WERI-Rb-1 (cell line): Measurements from ENCODE around the gene VN1R5.

Experiments used
- DNase-seq: peaks from one replicate; pipeline ENCODE4 v3.0.0-alpha.2; 2020
- H3K27ac ChIP-seq: fragments of 250-450 bp; sonication (Bioruptor Pico); 2 replicates; pipeline ENCODE4 v1.5.1; 2020; ENCODE audit warnings: mild to moderate bottlenecking, moderate library complexity
- H3K27me3 ChIP-seq: fragments of 250-450 bp; sonication (Bioruptor Pico); 2 replicates; pipeline ENCODE4 v1.5.1; 2021; ENCODE audit warnings: mild to moderate bottlenecking, low read depth, moderate library complexity; ENCODE audit not compliant: insufficient read depth, severe bottlenecking
- H3K36me3 ChIP-seq: fragments of 250-450 bp; sonication (Bioruptor Pico); 2 replicates; pipeline ENCODE4 v1.5.1; 2020; ENCODE audit warnings: mild to moderate bottlenecking, moderate library complexity
- H3K4me3 ChIP-seq: 2 replicates; pipeline ENCODE4 v1.5.1; 2011; ENCODE audit warnings: low read depth, mild to moderate bottlenecking, control low read depth, low read length
- H3K9me3 ChIP-seq: fragments of 250-450 bp; sonication (Bioruptor Pico); 2 replicates; pipeline ENCODE4 v1.5.1; 2021; ENCODE audit warnings: mild to moderate bottlenecking, moderate library complexity; ENCODE audit not compliant: severe bottlenecking
- TF ChIP-seq, protein P1 (sequence below): IDR thresholded peaks from 2 replicates; pipeline ENCODE4 v1.5.1; 2011; ENCODE audit warnings: low read depth, mild to moderate bottlenecking, control low read depth, inconsistent platforms, low read length

The VN1R5 gene

DNA sequence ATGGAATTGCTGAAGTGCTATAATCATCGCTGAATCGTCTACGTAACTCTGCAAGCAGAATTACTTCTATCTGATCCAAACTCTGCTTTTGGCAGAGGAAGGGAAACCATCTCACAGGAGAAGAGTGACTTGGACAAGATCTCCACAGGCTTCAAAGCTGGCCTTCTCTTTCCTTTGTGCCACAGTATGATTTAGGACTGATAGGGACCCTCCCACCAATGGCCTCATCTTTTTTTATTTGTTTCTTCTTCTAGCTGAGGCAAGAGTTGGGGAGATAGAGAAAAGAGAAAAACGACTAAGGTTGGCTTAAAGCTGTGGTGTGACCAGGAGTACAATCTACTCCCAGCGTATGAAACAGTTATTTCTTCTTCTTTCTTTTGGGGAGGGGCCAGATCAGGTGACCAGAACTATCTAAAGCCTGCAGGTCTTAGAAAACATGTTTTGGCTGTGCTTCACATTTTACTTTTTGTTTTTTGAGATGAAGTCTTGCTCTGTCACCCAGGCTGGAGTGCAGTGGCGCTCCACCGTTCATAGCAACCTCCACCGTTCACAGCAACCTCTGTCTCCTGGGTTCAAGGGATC is 40.8 kb downstream of the VN1R5 start:
- Histone ChIP-seq H3K9me3 (no peaks in the 10 kb centered on the region), H3K27ac (no peak overlapping the region), H3K4me3 (no peak overlapping the region), H3K36me3 (peaks cover 43% of the 10 kb centered on the region), H3K27me3 (no peaks in the 10 kb centered on the region)
- DNase-seq: no peak
- TF ChIP-seq, protein P1, sequence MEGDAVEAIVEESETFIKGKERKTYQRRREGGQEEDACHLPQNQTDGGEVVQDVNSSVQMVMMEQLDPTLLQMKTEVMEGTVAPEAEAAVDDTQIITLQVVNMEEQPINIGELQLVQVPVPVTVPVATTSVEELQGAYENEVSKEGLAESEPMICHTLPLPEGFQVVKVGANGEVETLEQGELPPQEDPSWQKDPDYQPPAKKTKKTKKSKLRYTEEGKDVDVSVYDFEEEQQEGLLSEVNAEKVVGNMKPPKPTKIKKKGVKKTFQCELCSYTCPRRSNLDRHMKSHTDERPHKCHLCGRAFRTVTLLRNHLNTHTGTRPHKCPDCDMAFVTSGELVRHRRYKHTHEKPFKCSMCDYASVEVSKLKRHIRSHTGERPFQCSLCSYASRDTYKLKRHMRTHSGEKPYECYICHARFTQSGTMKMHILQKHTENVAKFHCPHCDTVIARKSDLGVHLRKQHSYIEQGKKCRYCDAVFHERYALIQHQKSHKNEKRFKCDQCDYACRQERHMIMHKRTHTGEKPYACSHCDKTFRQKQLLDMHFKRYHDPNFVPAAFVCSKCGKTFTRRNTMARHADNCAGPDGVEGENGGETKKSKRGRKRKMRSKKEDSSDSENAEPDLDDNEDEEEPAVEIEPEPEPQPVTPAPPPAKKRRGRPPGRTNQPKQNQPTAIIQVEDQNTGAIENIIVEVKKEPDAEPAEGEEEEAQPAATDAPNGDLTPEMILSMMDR: no peak

DNA sequence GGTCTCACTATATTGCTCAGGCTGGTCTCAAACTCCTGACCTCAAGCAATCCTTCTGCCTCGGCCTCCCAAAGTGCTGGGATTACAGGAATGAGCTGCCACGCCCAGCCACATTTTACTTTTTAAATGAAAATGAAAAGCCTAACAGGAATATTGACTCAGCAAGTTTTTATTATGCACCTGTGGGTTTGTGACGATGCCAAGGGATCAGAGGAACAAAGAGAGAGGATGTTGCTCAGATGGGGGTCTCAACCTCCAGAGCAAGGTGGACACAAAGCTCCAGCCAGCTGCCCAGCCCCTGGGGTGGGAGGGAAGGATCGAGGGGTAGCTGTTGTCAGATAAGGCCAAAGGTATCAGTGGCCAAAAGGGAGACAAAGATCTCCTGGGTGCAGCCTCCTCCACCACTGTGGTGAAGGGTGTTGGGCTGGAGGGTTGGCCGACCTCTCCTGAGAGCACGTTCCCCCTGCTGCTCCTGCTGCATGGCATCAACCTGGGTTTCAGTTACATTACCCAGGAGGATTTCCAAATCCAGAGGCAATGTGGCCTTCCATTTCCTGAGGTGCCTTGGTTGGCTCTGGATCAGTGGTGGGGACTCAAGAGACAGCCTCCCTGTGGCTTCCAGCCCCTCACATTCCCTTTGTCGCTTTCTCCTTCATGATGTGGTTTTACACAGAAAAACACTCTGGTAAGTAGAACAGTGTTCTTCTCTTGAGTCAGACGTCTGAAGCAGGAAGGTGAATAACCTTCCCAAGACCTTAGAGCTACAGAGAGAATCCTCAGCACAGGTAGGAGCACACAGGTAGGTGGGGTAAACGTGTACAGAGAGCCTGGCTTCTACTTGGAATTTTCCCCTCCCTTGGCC is 41.6 kb downstream of the VN1R5 start:
- TF ChIP-seq, protein P1: no peak
- Histone ChIP-seq H3K27ac (no peak overlapping the region), H3K9me3 (no peaks in the 10 kb centered on the region), H3K27me3 (no peaks in the 10 kb centered on the region), H3K36me3 (peaks cover 48% of the 10 kb centered on the region), H3K4me3 (no peak overlapping the region)
- no peak for DNase-seq

DNA sequence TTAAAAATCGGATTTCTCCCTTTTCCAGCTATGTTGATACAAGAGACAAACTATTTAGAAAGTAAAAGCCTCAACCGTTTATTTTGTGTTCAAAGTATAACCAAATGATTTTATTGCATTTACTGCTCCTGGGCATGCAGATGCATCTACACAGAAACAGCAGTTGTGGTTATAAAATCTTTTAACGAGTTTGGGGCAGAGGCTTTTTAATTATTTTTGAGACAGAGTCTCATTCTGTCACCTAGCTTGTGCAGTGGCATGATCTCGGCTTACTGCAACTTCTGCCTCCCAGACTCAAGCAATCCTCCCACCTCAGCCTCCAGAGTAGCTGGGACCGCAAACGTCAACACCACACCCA is 42.2 kb downstream of the VN1R5 start:
- Histone ChIP-seq H3K27ac (no peak overlapping the region), H3K4me3 (no peak overlapping the region), H3K27me3 (no peaks in the 10 kb centered on the region), H3K36me3 (peaks cover 54% of the 10 kb centered on the region), H3K9me3 (no peaks in the 10 kb centered on the region)
- no peak for DNase-seq
- TF ChIP-seq, protein P1: no peak

DNA sequence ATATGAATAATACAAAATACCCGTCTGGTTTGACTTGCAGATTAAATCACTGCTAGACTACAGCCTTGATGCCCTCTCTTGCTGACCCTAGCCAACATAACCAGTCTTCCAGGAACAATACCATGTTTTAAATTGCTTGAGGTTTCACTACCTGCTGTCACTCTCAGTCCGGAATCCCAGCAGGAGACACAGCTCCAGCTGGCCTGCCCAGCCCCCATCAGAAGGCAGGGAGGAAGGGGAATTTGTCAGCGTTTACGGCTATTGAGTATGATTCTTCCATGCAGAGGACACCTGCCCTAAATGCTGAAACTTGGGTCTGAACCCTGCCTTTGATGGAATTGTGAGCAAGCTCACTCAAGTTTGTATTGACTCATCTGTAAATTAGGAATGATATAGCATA is 42.8 kb downstream of the VN1R5 start:
- no peak overlapping the region for H3K27ac ChIP-seq
- TF ChIP-seq, protein P1: no peak
- no peaks in the 10 kb centered on the region for H3K9me3 ChIP-seq
- H3K27me3 ChIP-seq: no peaks in the 10 kb centered on the region
- no peak overlapping the region for H3K4me3 ChIP-seq
- no peak for DNase-seq
- H3K36me3 ChIP-seq: peaks cover 60% of the 10 kb centered on the region

DNA sequence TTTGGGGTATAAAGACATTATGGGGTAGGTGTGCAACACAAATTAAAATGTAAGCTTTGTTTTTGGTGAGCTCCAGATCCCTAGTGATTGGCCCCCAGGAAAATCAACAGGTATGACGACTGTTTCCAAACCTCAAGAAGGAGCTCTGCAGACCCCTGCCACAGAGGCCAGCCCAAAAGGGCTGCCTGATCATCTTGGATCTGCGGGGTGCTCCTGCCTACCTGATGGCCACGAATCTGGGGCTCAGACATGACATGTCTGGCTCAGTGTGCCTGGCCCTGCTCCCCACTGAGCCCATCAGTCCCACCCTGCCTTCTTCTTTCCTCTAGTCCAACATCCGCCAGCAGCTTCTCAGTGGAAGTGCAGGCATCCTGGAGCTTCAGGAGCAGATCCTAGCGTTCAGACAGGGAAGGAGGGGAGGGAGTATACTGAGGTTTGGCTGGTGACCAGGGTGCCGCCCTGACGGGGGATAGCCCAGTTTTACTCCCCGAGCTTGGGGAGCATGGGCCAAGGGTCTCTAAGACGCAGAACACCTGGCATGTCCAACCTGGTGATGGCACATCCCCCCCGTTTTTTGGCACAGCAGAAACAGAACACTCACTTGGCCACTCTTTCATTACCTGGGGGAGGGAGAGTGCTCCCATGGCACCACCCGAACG is 44.0 kb downstream of the VN1R5 start:
- TF ChIP-seq, protein P1: no peak
- Histone ChIP-seq H3K9me3 (no peaks in the 10 kb centered on the region), H3K36me3 (peaks cover 70% of the 10 kb centered on the region)

More for the DNA sequence above, 44.0 kb downstream of the VN1R5 start:
- H3K27me3 ChIP-seq: no peaks in the 10 kb centered on the region
- no peak overlapping the region for H3K27ac ChIP-seq
- no peak overlapping the region for H3K4me3 ChIP-seq
- no peak for DNase-seq
